HG03432 (cell line): ENCODE results near the gene REC114.
"Not testable (repeated sequence)": the region's sequence is repeated elsewhere in the genome, so short reads cannot be mapped to it uniquely, and the experiment has no call there.

Source experiments
- ATAC-seq: cut with Tn5 transposase; IDR thresholded peaks from one replicate; pipeline ENCODE4 v1.9.1; 2021; ENCODE audit warnings: mild to moderate bottlenecking, moderate library complexity; ENCODE audit not compliant: unreplicated experiment

REC114 gene

GRCh38 chr15:73442968-73443367, at the start of gene REC114:
REC114 (plus strand) TSS chr15:73443164; CDS start chr15:73443186, 22 bp downstream.
- ATAC-seq = no peak

- no peak for ATAC-seq
Observed at GRCh38 chr15:73393336-73393735, 49.6 kb upstream of the REC114 start.

- no peak for ATAC-seq
Observed at GRCh38 chr15:73394782-73395181, 48.2 kb upstream of the REC114 start.

- ATAC-seq = no peak
Observed at GRCh38 chr15:73395671-73396070, 47.3 kb upstream of the REC114 start.

- no peak for ATAC-seq
Observed at GRCh38 chr15:73397461-73397860, 45.5 kb upstream of the REC114 start.

GRCh38 chr15:73398861-73399260, 44.1 kb upstream of the REC114 start:
- no peak for ATAC-seq

- not testable (repeated sequence) for ATAC-seq
Observed at GRCh38 chr15:73400222-73400621, 42.7 kb upstream of the REC114 start.

GRCh38 chr15:73403171-73403570, 39.8 kb upstream of the REC114 start:
- no peak for ATAC-seq

- ATAC-seq = no peak
Observed at GRCh38 chr15:73414876-73415275, 28.1 kb upstream of the REC114 start.

- ATAC-seq = no peak
Observed at GRCh38 chr15:73424506-73424905, 18.5 kb upstream of the REC114 start.

GRCh38 chr15:73425510-73425909, 17.5 kb upstream of the REC114 start:
- no peak for ATAC-seq

- ATAC-seq = no peak
Observed at GRCh38 chr15:73426323-73426994, 16.5 kb upstream of the REC114 start.

- ATAC-seq = not testable (repeated sequence)
Observed at GRCh38 chr15:73431329-73431728, 11.6 kb upstream of the REC114 start.

GRCh38 chr15:73433873-73434272, 9.1 kb upstream of the REC114 start:
- no peak for ATAC-seq

- ATAC-seq = no peak
Observed at GRCh38 chr15:73436613-73437012, 6.4 kb upstream of the REC114 start.

- no peak for ATAC-seq
Observed at GRCh38 chr15:73437543-73438109, 5.3 kb upstream of the REC114 start.

- ATAC-seq = no peak
Observed at GRCh38 chr15:73438651-73439050, 4.3 kb upstream of the REC114 start.

GRCh38 chr15:73440571-73440970, 2.4 kb upstream of the REC114 start:
- ATAC-seq = no peak

- no peak for ATAC-seq
Observed at GRCh38 chr15:73442421-73442820, 543 bp upstream of the REC114 start.

GRCh38 chr15:73447471-73447870, 4.5 kb downstream of the REC114 start:
- ATAC-seq = not testable (repeated sequence)

GRCh38 chr15:73448158-73448758, 5.3 kb downstream of the REC114 start:
- ATAC-seq = not testable (repeated sequence)

- not testable (repeated sequence) for ATAC-seq
Observed at GRCh38 chr15:73449980-73450379, 7.0 kb downstream of the REC114 start.
